Measurements from ENCODE around the gene GGTLC1. TPM values are rescaled to one million over a fixed set of nuclear protein-coding genes. Genes with fewer than 3 reads are reported as not detected.

Gene GGTLC1
- 10 to 100 TPM in 1 of 2 donors, 1 to 10 TPM in 1; 4.2 to 28.5 TPM for total RNA-seq
- 10 to 100 TPM in 1 of 2 donors, 1 to 10 TPM in 1; 6.4 to 98.4 TPM for polyA plus RNA-seq
- long read RNA-seq, donor 1, partial matches to known transcripts, result 0 of 2 reads
- long read RNA-seq, donor 1, other reads (novel, unspliced or antisense), result 0 of 2 reads
- long read RNA-seq, donor 2, result 0 reads
- long read RNA-seq, donor 3, result 0 reads
- long read RNA-seq, donor 4, result 0 reads
- long read RNA-seq, donor 5, partial matches to known transcripts, result 0 of 4 reads
- long read RNA-seq, donor 5, other reads (novel, unspliced or antisense), result 0 of 4 reads

DNA sequence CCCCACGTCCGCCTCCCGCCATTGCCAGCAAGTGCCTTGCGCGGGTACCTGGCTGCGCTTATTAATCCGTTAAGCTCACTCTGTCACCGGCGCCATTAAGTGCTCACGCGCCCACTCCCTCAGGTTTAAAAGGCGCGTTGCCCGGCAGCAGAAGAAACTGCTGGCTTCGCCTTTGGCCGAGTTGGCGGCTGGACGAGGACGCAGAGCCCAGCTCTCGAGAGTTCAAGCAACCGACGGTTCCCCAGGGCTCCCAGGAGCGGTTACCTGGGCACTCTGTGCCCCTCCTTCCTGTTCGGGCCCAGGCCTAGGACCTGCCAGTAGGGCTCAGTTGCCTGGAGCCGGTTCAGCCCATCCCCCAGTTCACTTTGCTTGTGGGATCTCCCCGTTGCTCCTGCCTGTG lies at the start of gene GGTLC1:
TSS of gene GGTLC1 (minus strand) at position 219 of the 400 bp plus-strand sequence. CDS start 2,168 bp downstream, outside the sequence.
- Histone ChIP-seq H3K36me3 (ENCODE audit: control insufficient read depth in 4 of 4, insufficient read depth in 4 of 4, low read length in 4 of 4) (no peaks in the 10 kb centered on the region), H3K4me1 (ENCODE audit: control insufficient read depth in 5 of 5, insufficient read depth in 5 of 5, low read length in 5 of 5) (peaks cover 0 to 3% (median 0%) of the 10 kb centered on the region in 5 donors), H3K27ac (ENCODE audit: low read depth in 1 of 2, low read length in 1 of 2) (peak within 1 kb of the TSS in 1 of 2 donors; percentile 39), H3K4me3 (no peak within 1 kb of the TSS), H3K9me3 (ENCODE audit: control insufficient read depth in 4 of 4, insufficient read depth in 3 of 4, low read length in 3 of 4) (no peaks in the 10 kb centered on the region), H3K27me3 (ENCODE audit: control insufficient read depth in 3 of 3, insufficient read depth in 3 of 3, low read length in 2 of 3) (no peaks in the 10 kb centered on the region), H3K9ac (ENCODE audit: insufficient read depth in 1 of 2, low read length in 2 of 2) (no peak within 1 kb of the TSS)
- WGBS, 2 donors, result 77 to 86% methylated on average over 25 of the region's 26 CpGs
- no peak for ATAC-seq (ENCODE audit: insufficient read depth, low FRiP score)
- DNase-seq, result no peak
- no peak for TF ChIP-seq CTCF (IDR thresholded peaks at IDR 0.05; ENCODE audit: control extremely low read depth, extremely low read depth)

DNA sequence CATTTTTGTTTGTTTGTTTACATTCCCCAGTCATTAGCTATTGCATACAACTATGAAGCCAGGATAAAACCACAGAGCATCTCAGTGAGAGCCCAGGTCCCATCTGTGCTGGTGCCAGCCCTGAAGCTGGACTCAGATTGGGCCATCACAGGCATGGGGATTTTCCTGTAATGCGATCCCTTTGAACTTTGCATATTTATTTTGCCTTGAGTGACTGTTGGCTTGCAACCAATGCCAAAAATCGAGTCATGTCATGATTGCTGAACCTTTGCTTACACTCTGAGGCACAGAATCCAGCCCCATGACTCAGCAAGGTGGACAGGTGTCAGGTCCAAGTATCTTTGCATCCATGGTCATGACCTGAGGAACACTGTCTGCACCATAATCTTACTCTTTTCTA lies 46.2 kb upstream of the GGTLC1 start:
- ATAC-seq (ENCODE audit: insufficient read depth, low FRiP score), result peak; percentile 22
- 49 to 76% methylated on average over 2 of the region's 2 CpGs for WGBS, 2 donors
- DNase-seq, result peak in 2 of 3 donors; percentile 9 to 44
- no peak overlapping the region for H3K27ac ChIP-seq (ENCODE audit: low read depth in 1 of 2, low read length in 1 of 2)
- no peak overlapping the region for H3K4me3 ChIP-seq
- no peaks in the 10 kb centered on the region for H3K27me3 ChIP-seq (ENCODE audit: control insufficient read depth in 3 of 3, insufficient read depth in 3 of 3, low read length in 2 of 3)
- H3K9ac ChIP-seq (ENCODE audit: insufficient read depth in 1 of 2, low read length in 2 of 2), result no peak overlapping the region
- H3K9me3 ChIP-seq (ENCODE audit: control insufficient read depth in 4 of 4, insufficient read depth in 3 of 4, low read length in 3 of 4), result peaks cover 0 to 2% (median 0%) of the 10 kb centered on the region in 4 donors
- no peaks in the 10 kb centered on the region for H3K36me3 ChIP-seq (ENCODE audit: control insufficient read depth in 4 of 4, insufficient read depth in 4 of 4, low read length in 4 of 4)
- H3K4me1 ChIP-seq (ENCODE audit: control insufficient read depth in 5 of 5, insufficient read depth in 5 of 5, low read length in 5 of 5), result peaks cover 0 to 1% (median 0%) of the 10 kb centered on the region in 5 donors
- no peak for TF ChIP-seq CTCF (IDR thresholded peaks at IDR 0.05; ENCODE audit: control extremely low read depth, extremely low read depth)

DNA sequence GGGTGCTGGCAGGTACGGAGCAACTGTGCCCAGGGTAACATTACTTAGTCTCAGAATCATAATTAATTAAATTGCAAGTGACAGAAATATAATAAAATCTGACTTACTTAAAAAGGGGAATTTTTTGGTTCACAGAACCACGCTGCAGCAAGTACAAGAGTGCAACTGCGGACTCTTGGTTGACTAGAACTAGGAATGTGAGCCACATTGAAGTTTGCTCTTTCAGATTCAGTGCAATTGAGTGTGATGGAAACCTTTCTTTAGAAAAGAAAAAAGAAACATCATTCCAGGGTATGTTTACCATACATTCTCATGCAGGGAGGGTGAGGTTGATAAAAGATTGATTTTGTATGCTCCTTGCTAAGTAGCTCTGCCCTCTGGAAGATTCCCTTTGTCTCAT lies 45.0 kb upstream of the GGTLC1 start:
- TF ChIP-seq CTCF (IDR thresholded peaks at IDR 0.05; ENCODE audit: control extremely low read depth, extremely low read depth), result no peak
- H3K4me3 ChIP-seq, result no peak overlapping the region
- peaks cover 0 to 2% (median 0%) of the 10 kb centered on the region in 4 donors for H3K9me3 ChIP-seq (ENCODE audit: control insufficient read depth in 4 of 4, insufficient read depth in 3 of 4, low read length in 3 of 4)
- H3K36me3 ChIP-seq (ENCODE audit: control insufficient read depth in 4 of 4, insufficient read depth in 4 of 4, low read length in 4 of 4), result no peaks in the 10 kb centered on the region
- no peaks in the 10 kb centered on the region for H3K27me3 ChIP-seq (ENCODE audit: control insufficient read depth in 3 of 3, insufficient read depth in 3 of 3, low read length in 2 of 3)
- WGBS, 2 donors, result 92 to 96% methylated on average over 3 of the region's 3 CpGs
- H3K27ac ChIP-seq (ENCODE audit: low read depth in 1 of 2, low read length in 1 of 2), result no peak overlapping the region
- ATAC-seq (ENCODE audit: insufficient read depth, low FRiP score) (no peak), DNase-seq (no peak)
- no peak overlapping the region for H3K9ac ChIP-seq (ENCODE audit: insufficient read depth in 1 of 2, low read length in 2 of 2)
- H3K4me1 ChIP-seq (ENCODE audit: control insufficient read depth in 5 of 5, insufficient read depth in 5 of 5, low read length in 5 of 5), result peaks cover 0 to 1% (median 0%) of the 10 kb centered on the region in 5 donors

Data from lung (tissue), 16 donors.